ENCODE data around the gene TICAM1. TPM values are rescaled to one million over a fixed set of nuclear protein-coding genes. Genes with fewer than 3 reads are reported as not detected.

The TICAM1 gene
- total RNA-seq, 1 experiment from 2014 or later, result 0.48 TPM

DNA sequence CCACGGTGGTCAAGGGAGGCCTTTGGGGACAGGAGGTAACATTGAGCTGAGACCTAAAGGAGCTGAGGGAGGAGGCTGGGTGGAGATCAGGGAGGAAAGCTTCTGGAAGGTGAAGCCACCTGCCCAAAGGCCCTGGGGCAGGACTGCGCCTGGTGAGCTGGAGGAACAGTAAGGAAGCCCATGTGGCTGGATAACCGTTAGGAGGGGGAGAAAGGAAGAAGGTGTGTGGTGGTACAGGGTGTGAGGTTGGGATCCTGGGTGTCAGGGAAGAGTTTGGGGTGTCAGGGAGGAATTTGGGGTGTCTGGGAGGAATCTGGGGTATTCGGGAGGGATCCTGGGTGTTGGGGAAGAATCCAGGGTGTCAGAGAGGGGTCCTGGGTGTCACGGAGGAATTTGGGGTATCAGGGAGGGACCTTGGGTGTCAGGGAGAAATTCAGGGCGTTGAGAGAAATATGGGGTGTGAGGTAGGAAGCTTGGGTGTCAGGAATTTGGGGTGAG lies 695 bp downstream of the TICAM1 start:
- H3K27ac Mint-ChIP-seq, result no peak overlapping the region; a peak in 1 of 7 replicates
- no peaks in the 10 kb centered on the region for H3K79me2 ChIP-seq (ENCODE audit: insufficient read depth, low read length)

More for the DNA sequence above, 695 bp downstream of the TICAM1 start:
- H3K56ac ChIP-seq (ENCODE audit: insufficient read length, low read depth, low read length), result no peak overlapping the region
- no peak overlapping the region for H3T11ph ChIP-seq (ENCODE audit: low read length)
- H2BK5ac ChIP-seq (ENCODE audit: insufficient read length, low read length), result no peak overlapping the region
- H3K4ac ChIP-seq (ENCODE audit: low read depth, low read length), result no peak overlapping the region
- DNase-seq, result no peak
- no peaks in the 10 kb centered on the region for H3K36me3 Mint-ChIP-seq (ENCODE audit: insufficient read depth in 1 of 3, low read depth in 3 of 3)
- no peaks in the 10 kb centered on the region for H3K79me1 ChIP-seq (ENCODE audit: insufficient read depth, low read depth, low read length, poor library complexity, severe bottlenecking)
- no peaks in the 10 kb centered on the region for H3K4me1 ChIP-seq (ENCODE audit: insufficient read depth, low read length)
- no peak overlapping the region for H4K8ac ChIP-seq (replicated peaks; ENCODE audit: insufficient read length, low read depth, low read length)
- H3K9me3 ChIP-seq (ENCODE audit: control insufficient read depth, low read depth, low read length), result no peaks in the 10 kb centered on the region
- H3K23me2 ChIP-seq (ENCODE audit: insufficient read length, low read depth, low read length, poor library complexity, severe bottlenecking), result peaks cover 8% of the 10 kb centered on the region
- H2BK12ac ChIP-seq (ENCODE audit: insufficient read length, low read depth, low read length), result no peak overlapping the region
- peak overlapping the region; percentile 60 to 69; a peak in 4 of 5 replicates for H3K4me3 Mint-ChIP-seq
- no peak overlapping the region for H4K91ac ChIP-seq (ENCODE audit: insufficient read length, low read depth, low read length)
- H3K27me3 Mint-ChIP-seq (ENCODE audit: low read depth), result peaks cover 30% of the 10 kb centered on the region
- H3K27ac ChIP-seq (ENCODE audit: insufficient read length, low read depth, low read length), result no peak overlapping the region
- H3K4me1 Mint-ChIP-seq, result peaks cover 0 to 6% of the 10 kb centered on the region in 2 experiments; a peak in 1 of 4 replicates
- H4K5ac ChIP-seq (ENCODE audit: insufficient read length, low read depth, low read length), result no peak overlapping the region
- H2AK5ac ChIP-seq (ENCODE audit: insufficient read length, low read length), result no peak overlapping the region
- WGBS (ENCODE audit: extremely low coverage, insufficient read length, low lambda C conversion rate), result no CpG with 5 or more reads among the region's 6 CpGs
- peaks cover 0 to 6% of the 10 kb centered on the region in 2 experiments; a peak in 2 of 5 replicates for H3K9me3 Mint-ChIP-seq
- no peaks in the 10 kb centered on the region for H4K20me1 ChIP-seq (ENCODE audit: control insufficient read depth, insufficient read depth, insufficient read length)
- peak overlapping the region; percentile 88 for H3K4me2 ChIP-seq (ENCODE audit: insufficient read depth, insufficient read length, low read length)
- H2BK20ac ChIP-seq (ENCODE audit: low read depth, low read length, poor library complexity, severe bottlenecking), result no peak overlapping the region
- TF ChIP-seq, protein P1, sequence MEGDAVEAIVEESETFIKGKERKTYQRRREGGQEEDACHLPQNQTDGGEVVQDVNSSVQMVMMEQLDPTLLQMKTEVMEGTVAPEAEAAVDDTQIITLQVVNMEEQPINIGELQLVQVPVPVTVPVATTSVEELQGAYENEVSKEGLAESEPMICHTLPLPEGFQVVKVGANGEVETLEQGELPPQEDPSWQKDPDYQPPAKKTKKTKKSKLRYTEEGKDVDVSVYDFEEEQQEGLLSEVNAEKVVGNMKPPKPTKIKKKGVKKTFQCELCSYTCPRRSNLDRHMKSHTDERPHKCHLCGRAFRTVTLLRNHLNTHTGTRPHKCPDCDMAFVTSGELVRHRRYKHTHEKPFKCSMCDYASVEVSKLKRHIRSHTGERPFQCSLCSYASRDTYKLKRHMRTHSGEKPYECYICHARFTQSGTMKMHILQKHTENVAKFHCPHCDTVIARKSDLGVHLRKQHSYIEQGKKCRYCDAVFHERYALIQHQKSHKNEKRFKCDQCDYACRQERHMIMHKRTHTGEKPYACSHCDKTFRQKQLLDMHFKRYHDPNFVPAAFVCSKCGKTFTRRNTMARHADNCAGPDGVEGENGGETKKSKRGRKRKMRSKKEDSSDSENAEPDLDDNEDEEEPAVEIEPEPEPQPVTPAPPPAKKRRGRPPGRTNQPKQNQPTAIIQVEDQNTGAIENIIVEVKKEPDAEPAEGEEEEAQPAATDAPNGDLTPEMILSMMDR (conservative IDR thresholded peaks at IDR 0.05), result no peak
- no peak overlapping the region for H2BK15ac ChIP-seq (ENCODE audit: low read depth, low read length)
- H2AFZ ChIP-seq (ENCODE audit: low read length), result no peak overlapping the region
- H3K23ac ChIP-seq (ENCODE audit: insufficient read length, low read depth, low read length), result no peak overlapping the region
- peaks cover 5% of the 10 kb centered on the region; the same call in 1 of the 2 replicates for H3K27me3 ChIP-seq (ENCODE audit: insufficient read depth, low read length)
- no peak overlapping the region for H3K18ac ChIP-seq (ENCODE audit: insufficient read length, low read depth, low read length)
- no peak overlapping the region for H3K14ac ChIP-seq (ENCODE audit: insufficient read depth, low read length)
- H3K9ac ChIP-seq (ENCODE audit: extremely low read depth, insufficient read length, low read length), result no peak overlapping the region
- H2BK120ac ChIP-seq (ENCODE audit: low read depth, low read length, poor library complexity, severe bottlenecking), result no peak overlapping the region
